H1 (cell line): Measurements from ENCODE around the gene MGST1. TPM values are rescaled to one million over a fixed set of nuclear protein-coding genes. Genes with fewer than 3 reads are reported as not detected.

Experiments used
- CTCF ChIA-PET: fragments of 300-600 bp; sonication (Branson Sonifier 250); formaldehyde crosslinking; loops from one replicate; lab custom pipeline; 2021; ENCODE audit not compliant: partially characterized antibody; lab: Charles Lee
- POLR2A ChIA-PET: fragments of 300-600 bp; sonication (Branson Sonifier 250); formaldehyde crosslinking; loops from one replicate; lab custom pipeline; 2021; ENCODE audit warnings: inconsistent platforms; ENCODE audit not compliant: partially characterized antibody; lab: Charles Lee
- DNase-seq, 2 experiments: peaks; one replicate each; pipeline versions ENCODE4 v3.0.0 to v3.0.0-alpha.2; 2010 to 2022; ENCODE audit warnings: low spot score in 2 of 2, low read depth in 1 of 2, mixed read lengths in 1 of 2
- FAIRE-seq: peaks from 2 replicates; lab custom pipeline; 2011; peaks lifted over from hg19 to GRCh38; lab: Jason Lieb, UNC
- H2AFZ ChIP-seq: 2 replicates; pipeline ENCODE4 v1.8.1; 2012; ENCODE audit warnings: low read length, inconsistent platforms
- H2AK5ac ChIP-seq: 2 replicates; pipeline ENCODE4 v1.6.1; 2013; ENCODE audit warnings: low read depth, low read length
- H2BK120ac ChIP-seq: replicated peaks from 2 replicates; pipeline ENCODE3; 2013; ENCODE audit warnings: low read depth, low read length, inconsistent platforms
- H2BK12ac ChIP-seq: 2 replicates; pipeline ENCODE4 v1.6.1; 2013; ENCODE audit warnings: low read depth, low read length
- H2BK15ac ChIP-seq: 2 replicates; pipeline ENCODE4 v1.6.1; 2013; ENCODE audit warnings: low read length
- H2BK20ac ChIP-seq: 2 replicates; pipeline ENCODE4 v1.6.1; 2013; ENCODE audit warnings: low read length
- H2BK5ac ChIP-seq: 2 replicates; pipeline ENCODE4 v1.6.1; 2013; ENCODE audit warnings: low read depth, low read length
- H3K14ac ChIP-seq: 2 replicates; pipeline ENCODE4 v1.6.1; 2013; ENCODE audit warnings: inconsistent platforms; ENCODE audit not compliant: insufficient read length
- H3K18ac ChIP-seq: 2 replicates; pipeline ENCODE4 v1.6.1; 2013; ENCODE audit warnings: low read length; ENCODE audit errors: extremely low read depth
- H3K23ac ChIP-seq: 2 replicates; pipeline ENCODE4 v1.6.1; 2013; ENCODE audit warnings: inconsistent platforms; ENCODE audit not compliant: insufficient read length
- H3K23me2 ChIP-seq: 2 replicates; pipeline ENCODE4 v1.6.1; 2013; ENCODE audit warnings: low read depth, low read length
- H3K27ac ChIP-seq: 2 replicates; pipeline ENCODE4 v1.6.1; 2011; ENCODE audit warnings: low read depth, low read length, inconsistent platforms
- H3K27me3 ChIP-seq, 4 experiments: replicated peaks in 1 of 4; 1 replicate in 1 of 4; 2 replicates in 3 of 4; pipeline versions ENCODE4 v1.6.1 to v1.8.1; 2011 to 2013; ENCODE audit warnings: low read length in 3 of 4, mild to moderate bottlenecking in 3 of 4, inconsistent platforms in 2 of 4, mixed read lengths in 2 of 4, moderate library complexity in 1 of 4; ENCODE audit not compliant: control insufficient read depth in 3 of 4, insufficient read depth in 3 of 4; ENCODE audit errors: extremely low read depth in 1 of 4
- H3K36me3 ChIP-seq, 4 experiments: 2 replicates each; pipeline versions ENCODE4 v1.6.1 to v1.8.1; 2011 to 2013; ENCODE audit warnings: mild to moderate bottlenecking in 4 of 4, low read length in 3 of 4, moderate library complexity in 2 of 4, control low read depth in 1 of 4, inconsistent platforms in 1 of 4; ENCODE audit not compliant: insufficient read depth in 4 of 4, control insufficient read depth in 2 of 4
- H3K4ac ChIP-seq: replicated peaks from 2 replicates; pipeline ENCODE3; 2013; ENCODE audit warnings: low read length, low read depth, mixed read lengths, inconsistent platforms; ENCODE audit not compliant: insufficient read length
- H3K4me1 ChIP-seq, 4 experiments: replicated peaks in 1 of 4; 1 replicate in 1 of 4; 2 replicates in 3 of 4; pipeline versions ENCODE4 v1.6.1 to v1.8.1; 2011 to 2013; ENCODE audit warnings: low read length in 3 of 4, inconsistent platforms in 2 of 4, mixed read lengths in 1 of 4; ENCODE audit not compliant: insufficient read depth in 4 of 4, control insufficient read depth in 3 of 4
- H3K4me2 ChIP-seq, 2 experiments: 2 replicates each; pipeline versions ENCODE4 v1.6.1 to v1.8.1; 2011 to 2013; ENCODE audit warnings: low read depth in 2 of 2, low read length in 2 of 2, control low read depth in 1 of 2, inconsistent platforms in 1 of 2, mild to moderate bottlenecking in 1 of 2; ENCODE audit not compliant: insufficient read depth in 1 of 2
- H3K4me3 ChIP-seq, 4 experiments: fragments of 200-600, 300-600 bp in 1 of 4; sonication (generic), shearing (Covaris generic), sonication (Bioruptor Twin) in 1 of 4; 2 replicates each; pipeline versions ENCODE4 v1.5.1 to v1.8.1; 2011 to 2016; ENCODE audit warnings: low read length in 4 of 4, low read depth in 3 of 4, control low read depth in 2 of 4, inconsistent platforms in 2 of 4, mild to moderate bottlenecking in 2 of 4, mixed read lengths in 1 of 4, moderate library complexity in 1 of 4; ENCODE audit not compliant: insufficient read depth in 2 of 4; ENCODE audit errors: extremely low read depth in 1 of 4
- H3K56ac ChIP-seq: replicated peaks from 2 replicates; pipeline ENCODE3; 2013; ENCODE audit warnings: low read depth, mild to moderate bottlenecking, mixed read lengths, low read length, inconsistent platforms; ENCODE audit not compliant: insufficient read length
- H3K79me1 ChIP-seq: 2 replicates; pipeline ENCODE4 v1.6.1; 2013; ENCODE audit warnings: low read depth, low read length, control low read depth
- H3K79me2 ChIP-seq, 2 experiments: 2 replicates each; pipeline versions ENCODE4 v1.6.1 to v1.8.1; 2012 to 2013; ENCODE audit warnings: low read length in 2 of 2, mild to moderate bottlenecking in 2 of 2, inconsistent platforms in 1 of 2; ENCODE audit not compliant: insufficient read depth in 2 of 2, control insufficient read depth in 1 of 2
- H3K9ac ChIP-seq, 4 experiments: replicated peaks in 1 of 4; 1 replicate in 1 of 4; 2 replicates in 3 of 4; pipeline versions ENCODE4 v1.6.1 to v1.8.1; 2011 to 2013; ENCODE audit warnings: low read depth in 3 of 4, low read length in 3 of 4, control low read depth in 2 of 4, mild to moderate bottlenecking in 2 of 4, moderate library complexity in 2 of 4, inconsistent platforms in 1 of 4; ENCODE audit errors: extremely low read depth in 1 of 4
- H3K9me3 ChIP-seq, 2 experiments: 2 replicates each; pipeline versions ENCODE4 v1.6.1 to v1.8.1; 2012 to 2013; ENCODE audit warnings: mild to moderate bottlenecking in 2 of 2, moderate library complexity in 2 of 2, control low read depth in 1 of 2, inconsistent platforms in 1 of 2, low read depth in 1 of 2, low read length in 1 of 2, mixed read lengths in 1 of 2; ENCODE audit not compliant: insufficient read depth in 2 of 2
- H4K20me1 ChIP-seq, 2 experiments: replicated peaks in 1 of 2; 2 replicates each; pipeline versions ENCODE3 to v1.8.1; 2011 to 2013; ENCODE audit warnings: inconsistent platforms in 2 of 2, low read length in 2 of 2, mild to moderate bottlenecking in 1 of 2; ENCODE audit not compliant: insufficient read depth in 2 of 2, control insufficient read depth in 1 of 2
- H4K5ac ChIP-seq: 2 replicates; pipeline ENCODE4 v1.6.1; 2013; ENCODE audit warnings: low read length, low read depth, mixed read lengths, inconsistent platforms; ENCODE audit not compliant: insufficient read length
- H4K8ac ChIP-seq: 2 replicates; pipeline ENCODE4 v1.8.0; 2013; ENCODE audit warnings: mild to moderate bottlenecking, moderate library complexity, low read length, inconsistent platforms; ENCODE audit not compliant: insufficient read depth; ENCODE audit errors: extremely low read depth
- H4K91ac ChIP-seq: replicated peaks from 2 replicates; pipeline ENCODE3; 2013; ENCODE audit warnings: low read length, mixed read lengths, inconsistent platforms; ENCODE audit not compliant: insufficient read length
- RNF2 ChIP-seq: fragments of 200-900, 300-1000 bp; sonication (generic); IDR thresholded peaks from 2 replicates; pipeline ENCODE4 v1.7.1; 2016; ENCODE audit warnings: borderline replicate concordance, low read depth, mild to moderate bottlenecking, antibody characterized with exemption, low read length; ENCODE audit not compliant: poor library complexity, severe bottlenecking; ENCODE audit errors: missing control alignments
- WGBS, 2 experiments: shearing (Covaris generic) in 1 of 2; methylation state at CpG; one replicate each; pipeline versions ENCODE4 v1.1.6 to v1.1.7; 2013 to 2015; ENCODE audit warnings: low lambda C conversion rate in 2 of 2, mixed read lengths in 2 of 2, inconsistent platforms in 1 of 2, low coverage in 1 of 2, missing lambda C conversion rate in 1 of 2; ENCODE audit not compliant: insufficient replicate concordance in 2 of 2, insufficient coverage in 1 of 2, insufficient read length in 1 of 2; ENCODE audit errors: extremely low coverage in 1 of 2, missing lambda C conversion rate in 1 of 2; 5-methylcytosine and 5-hydroxymethylcytosine counted together
- polyA plus RNA-seq, 7 experiments: library from polyadenylated mRNA; depleted of rRNA in 3 of 7; stranded (reverse) in 5 of 7; unstranded in 2 of 7; fragments of >200 nt in 5 of 7; fragments of 200-250 nt in 2 of 7; gene quantifications; 1 replicate in 5 of 7; 2 replicates in 1 of 7; 4 replicates in 1 of 7; pipeline versions ENCODE4 v1.2.1 to v1.2.3, GENCODE V29; 2011 to 2013; ENCODE audit warnings: missing spikeins in 2 of 7, mixed read lengths in 2 of 7
- total RNA-seq: library from RNA; stranded (reverse); fragmentation: NEBNext Ultra II Directional; extraction: Animal tissue kit (Norgen Biotek cat#: 25700); gene quantifications from 2 replicates; pipeline ENCODE4 v1.2.1, GENCODE V29; 2021

The MGST1 gene
- total and polyA plus RNA-seq, 2 of the 8 experiments (the other 6 are each of a cell fraction or from before 2014, with no cell fraction given), result 442 to 478 TPM

GRCh38 chr12:16358878-16359277 lies 11.4 kb downstream of the MGST1 start:
- Histone ChIP-seq H2BK20ac (no peak overlapping the region), H3K18ac (no peak overlapping the region), H3K56ac (no peak overlapping the region), H3K79me2 (peaks cover 0 to 39% of the 10 kb centered on the region in 2 experiments; a peak in 3 of 4 replicates), H2BK120ac (no peak overlapping the region), H3K79me1 (peaks cover 4% of the 10 kb centered on the region), H3K9me3 (no peaks in the 10 kb centered on the region), H3K23ac (no peak overlapping the region), H3K4me3 (no peak overlapping the region), H3K4me2 (no peak overlapping the region), H2AFZ (no peak overlapping the region), H4K91ac (no peak overlapping the region), H3K4ac (no peak overlapping the region), H4K20me1 (peaks cover 12 to 17% of the 10 kb centered on the region in 2 experiments), H2BK12ac (no peak overlapping the region), H4K5ac (no peak overlapping the region), H3K9ac (no peak overlapping the region), H3K4me1 (no peaks in the 10 kb centered on the region), H3K23me2 (no peaks in the 10 kb centered on the region), H2AK5ac (no peak overlapping the region), H4K8ac (no peak overlapping the region), H2BK5ac (no peak overlapping the region), H3K36me3 (peaks cover 27 to 90% (median 69%) of the 10 kb centered on the region in 4 experiments), H2BK15ac (no peak overlapping the region), H3K27ac (no peak overlapping the region), H3K14ac (no peak overlapping the region), H3K27me3 (peaks cover 0 to 1% (median 0%) of the 10 kb centered on the region in 4 experiments; a peak in 1 of 7 replicates)
- DNase-seq (no peak), FAIRE-seq (no peak)
- ChIA-PET CTCF (interaction anchor here (1.6 to 6.2 kb wide), 5 partner anchors 8 to 192 kb away, joined by 4 to 53 read pairs (median 8); no protein-coding TSS in a partner anchor), POLR2A (interaction anchor here (0.9 to 1.3 kb wide), 2 partner anchors 9 to 12 kb away, joined by 3 read pairs; partner anchors contain the start of gene MGST1)
- no peak for TF ChIP-seq RNF2
- 73% methylated on average over 4 of the region's 4 CpGs; no CpG with 5 or more reads in 1 of the 2 experiments for WGBS, 2 experiments
